H1 (cell line): ENCODE measurements around the gene ACAP1.

Experiments used
- CBX5 ChIP-seq: fragments of 300-800, 300-1000 bp; sonication (generic); IDR thresholded peaks from 2 replicates; pipeline ENCODE4 v1.7.1; 2016; ENCODE audit warnings: antibody characterized with exemption, low read length, low read depth
- EP300 ChIP-seq, 2 experiments: IDR thresholded peaks; 1 replicate in 1 of 2; 2 replicates in 1 of 2; pipeline ENCODE4 v1.6.1; 2011 to 2012; ENCODE audit warnings: low read depth in 2 of 2, low read length in 2 of 2, mild to moderate bottlenecking in 2 of 2, borderline replicate concordance in 1 of 2, inconsistent platforms in 1 of 2, moderate library complexity in 1 of 2
- MAFK ChIP-seq: IDR thresholded peaks from 2 replicates; pipeline ENCODE4 v1.6.1; 2012; ENCODE audit warnings: low read depth, mild to moderate bottlenecking, improper control_type of control experiment, low read length
- POLR2A ChIP-seq, 2 experiments: IDR thresholded peaks; 1 replicate in 1 of 2; 2 replicates in 1 of 2; pipeline ENCODE4 v1.6.1; 2011; ENCODE audit warnings: low read depth in 2 of 2, low read length in 2 of 2, mild to moderate bottlenecking in 2 of 2; ENCODE audit errors: control extremely low read depth in 1 of 2
- POLR2AphosphoS5 ChIP-seq: IDR thresholded peaks from 2 replicates; pipeline ENCODE4 v1.6.1; 2011; ENCODE audit warnings: low read depth, low read length
- SP1 ChIP-seq: IDR thresholded peaks from 2 replicates; pipeline ENCODE4 v1.6.1; 2011; ENCODE audit warnings: low read depth, low read length
- TAF1 ChIP-seq: IDR thresholded peaks from 2 replicates; pipeline ENCODE4 v1.6.1; 2011; ENCODE audit warnings: mild to moderate bottlenecking, low read depth, low read length
- TCF12 ChIP-seq: IDR thresholded peaks from 2 replicates; pipeline ENCODE4 v1.6.1; 2011; ENCODE audit warnings: low read depth, mild to moderate bottlenecking, low read length
- TF ChIP-seq, protein P1 (sequence below), 3 experiments: IDR thresholded peaks; 1 replicate in 2 of 3; 2 replicates in 1 of 3; pipeline versions ENCODE4 v1.5.1 to v1.6.1; 2011; ENCODE audit warnings: low read length in 3 of 3, mild to moderate bottlenecking in 3 of 3, inconsistent platforms in 2 of 3, low read depth in 1 of 3, moderate library complexity in 1 of 3; ENCODE audit not compliant: insufficient read depth in 1 of 3; ENCODE audit errors: control extremely low read depth in 1 of 3
- TF ChIP-seq, protein P2 (sequence below): IDR thresholded peaks from 2 replicates; pipeline ENCODE4 v1.6.1; 2011; ENCODE audit warnings: low read depth, mild to moderate bottlenecking, low read length; ENCODE audit not compliant: insufficient read depth
- TF ChIP-seq, protein P3 (sequence below): IDR thresholded peaks from 2 replicates; pipeline ENCODE4 v1.6.1; 2011; ENCODE audit warnings: low read length, improper control_type of control experiment

DNA sequence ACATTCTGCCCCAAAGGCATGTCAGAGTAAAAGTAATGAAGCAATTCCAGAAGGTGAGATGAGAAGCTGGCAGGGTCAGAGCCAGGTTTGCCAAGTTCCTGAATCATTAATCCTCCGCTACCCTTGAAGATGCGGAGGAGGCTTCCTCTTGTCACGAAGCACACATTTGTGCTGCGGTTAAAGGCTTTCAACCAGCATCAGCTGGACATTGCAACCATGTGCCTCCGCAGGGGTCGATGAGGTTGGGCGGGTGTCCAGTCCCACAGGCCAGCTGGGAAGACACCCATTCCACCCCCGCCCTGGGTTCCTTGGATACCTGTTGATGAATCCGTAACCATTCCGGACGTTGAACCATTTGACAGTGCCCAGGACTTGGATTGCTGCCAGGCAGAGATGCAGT, 43.2 kb upstream of the ACAP1 start:
- TF ChIP-seq, protein P1, sequence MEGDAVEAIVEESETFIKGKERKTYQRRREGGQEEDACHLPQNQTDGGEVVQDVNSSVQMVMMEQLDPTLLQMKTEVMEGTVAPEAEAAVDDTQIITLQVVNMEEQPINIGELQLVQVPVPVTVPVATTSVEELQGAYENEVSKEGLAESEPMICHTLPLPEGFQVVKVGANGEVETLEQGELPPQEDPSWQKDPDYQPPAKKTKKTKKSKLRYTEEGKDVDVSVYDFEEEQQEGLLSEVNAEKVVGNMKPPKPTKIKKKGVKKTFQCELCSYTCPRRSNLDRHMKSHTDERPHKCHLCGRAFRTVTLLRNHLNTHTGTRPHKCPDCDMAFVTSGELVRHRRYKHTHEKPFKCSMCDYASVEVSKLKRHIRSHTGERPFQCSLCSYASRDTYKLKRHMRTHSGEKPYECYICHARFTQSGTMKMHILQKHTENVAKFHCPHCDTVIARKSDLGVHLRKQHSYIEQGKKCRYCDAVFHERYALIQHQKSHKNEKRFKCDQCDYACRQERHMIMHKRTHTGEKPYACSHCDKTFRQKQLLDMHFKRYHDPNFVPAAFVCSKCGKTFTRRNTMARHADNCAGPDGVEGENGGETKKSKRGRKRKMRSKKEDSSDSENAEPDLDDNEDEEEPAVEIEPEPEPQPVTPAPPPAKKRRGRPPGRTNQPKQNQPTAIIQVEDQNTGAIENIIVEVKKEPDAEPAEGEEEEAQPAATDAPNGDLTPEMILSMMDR (IDR thresholded peaks at IDR 0.05; ENCODE audit: control extremely low read depth in 1 of 3, insufficient read depth in 1 of 3, low read depth in 1 of 3, low read length in 3 of 3), result no peak
- no peak; a peak in 2 of 3 replicates for TF ChIP-seq POLR2A (IDR thresholded peaks at IDR 0.05; ENCODE audit: control extremely low read depth in 1 of 2, low read depth in 2 of 2, low read length in 2 of 2)
- TF ChIP-seq EP300 (IDR thresholded peaks at IDR 0.05; ENCODE audit: borderline replicate concordance in 1 of 2, low read depth in 2 of 2, low read length in 2 of 2), result no peak
- no peak for TF ChIP-seq TAF1
- no peak for TF ChIP-seq MAFK
- no peak for TF ChIP-seq SP1
- TF ChIP-seq, protein P2, sequence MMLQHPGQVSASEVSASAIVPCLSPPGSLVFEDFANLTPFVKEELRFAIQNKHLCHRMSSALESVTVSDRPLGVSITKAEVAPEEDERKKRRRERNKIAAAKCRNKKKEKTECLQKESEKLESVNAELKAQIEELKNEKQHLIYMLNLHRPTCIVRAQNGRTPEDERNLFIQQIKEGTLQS, result no peak
- no peak for TF ChIP-seq POLR2AphosphoS5
- TF ChIP-seq TCF12, result no peak
- TF ChIP-seq, protein P3, sequence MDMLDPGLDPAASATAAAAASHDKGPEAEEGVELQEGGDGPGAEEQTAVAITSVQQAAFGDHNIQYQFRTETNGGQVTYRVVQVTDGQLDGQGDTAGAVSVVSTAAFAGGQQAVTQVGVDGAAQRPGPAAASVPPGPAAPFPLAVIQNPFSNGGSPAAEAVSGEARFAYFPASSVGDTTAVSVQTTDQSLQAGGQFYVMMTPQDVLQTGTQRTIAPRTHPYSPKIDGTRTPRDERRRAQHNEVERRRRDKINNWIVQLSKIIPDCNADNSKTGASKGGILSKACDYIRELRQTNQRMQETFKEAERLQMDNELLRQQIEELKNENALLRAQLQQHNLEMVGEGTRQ, result no peak
- TF ChIP-seq CBX5, result no peak
